SK-N-MC (cell line): Measurements from ENCODE around the gene CLDN34.

ENCODE experiments used
- EZH2 ChIP-seq: fragments of 200-600 bp; sonication (generic); IDR thresholded peaks from one replicate; pipeline ENCODE4 v1.6.1; 2017; ENCODE audit warnings: antibody characterized with exemption
- POLR2AphosphoS5 ChIP-seq: IDR thresholded peaks from 2 replicates; pipeline ENCODE4 v1.6.1; 2012; ENCODE audit warnings: mild to moderate bottlenecking, low read depth, low read length, borderline replicate concordance

- no peak for TF ChIP-seq EZH2
- TF ChIP-seq POLR2AphosphoS5 = no peak
Observed at GRCh38 chrX:9923357-9923756, 43.8 kb upstream of the CLDN34 start.
